GM18868 (cell line): ENCODE results near the gene DNM3.

ENCODE experiments used
- ATAC-seq: cut with Tn5 transposase; IDR thresholded peaks from one replicate; pipeline ENCODE4 v1.9.1; 2021; ENCODE audit warnings: mild to moderate bottlenecking, moderate library complexity; ENCODE audit not compliant: unreplicated experiment

DNM3 gene

GRCh38 chr1:172215006-172215405 lies 373.7 kb downstream of the DNM3 start:
- ATAC-seq = no peak

GRCh38 chr1:172219966-172220365 lies 378.7 kb downstream of the DNM3 start:
- ATAC-seq = no peak

- no peak for ATAC-seq
Measured at GRCh38 chr1:172220376-172220775, 379.1 kb downstream of the DNM3 start.

- no peak for ATAC-seq
Measured at GRCh38 chr1:172221436-172221835, 380.1 kb downstream of the DNM3 start.

DNA sequence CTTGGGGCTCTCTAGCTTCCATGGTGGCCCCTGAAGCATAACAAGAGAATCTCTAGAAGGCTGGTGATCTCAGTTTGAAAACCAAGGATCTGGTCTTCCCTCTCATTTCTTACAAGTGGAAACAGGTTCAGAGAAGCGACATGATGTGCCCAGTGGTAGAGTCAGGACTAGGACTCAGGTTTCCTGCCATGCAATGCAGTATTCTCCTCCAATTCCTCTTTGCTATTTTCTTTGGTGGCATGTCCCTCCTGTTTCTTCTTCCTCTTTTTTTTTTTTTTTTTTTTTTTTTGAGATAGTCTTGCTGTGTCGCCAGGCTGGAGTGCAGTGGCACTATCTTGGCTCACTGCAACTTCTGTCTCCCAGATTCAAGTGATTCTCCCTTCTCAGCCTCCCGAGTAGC lies 383.6 kb downstream of the DNM3 start:
- ATAC-seq = no peak

- no peak for ATAC-seq
Measured at GRCh38 chr1:172229942-172230341, 388.6 kb downstream of the DNM3 start.

GRCh38 chr1:172230526-172230925 lies 389.2 kb downstream of the DNM3 start:
- ATAC-seq = no peak

GRCh38 chr1:172236958-172237357 lies 395.7 kb downstream of the DNM3 start:
- no peak for ATAC-seq

DNA sequence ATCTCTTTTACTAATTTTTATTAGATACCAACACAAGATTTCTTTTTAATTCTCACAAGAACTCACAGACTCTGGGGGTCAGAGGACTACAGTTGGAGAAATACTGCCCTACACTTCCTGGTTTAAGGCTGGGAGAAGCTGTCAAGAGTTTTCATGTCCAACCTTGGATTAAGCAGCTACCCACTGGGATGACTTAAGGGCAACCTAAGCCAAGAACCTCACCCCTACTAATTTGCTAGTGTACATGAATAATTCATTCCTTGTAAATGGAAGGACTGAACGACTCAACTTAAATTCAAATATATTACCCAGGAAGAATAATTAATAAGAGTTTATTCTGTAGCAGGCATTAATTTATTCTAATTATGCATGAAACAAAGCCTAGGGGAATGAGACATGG lies 396.9 kb downstream of the DNM3 start:
- no peak for ATAC-seq

DNA sequence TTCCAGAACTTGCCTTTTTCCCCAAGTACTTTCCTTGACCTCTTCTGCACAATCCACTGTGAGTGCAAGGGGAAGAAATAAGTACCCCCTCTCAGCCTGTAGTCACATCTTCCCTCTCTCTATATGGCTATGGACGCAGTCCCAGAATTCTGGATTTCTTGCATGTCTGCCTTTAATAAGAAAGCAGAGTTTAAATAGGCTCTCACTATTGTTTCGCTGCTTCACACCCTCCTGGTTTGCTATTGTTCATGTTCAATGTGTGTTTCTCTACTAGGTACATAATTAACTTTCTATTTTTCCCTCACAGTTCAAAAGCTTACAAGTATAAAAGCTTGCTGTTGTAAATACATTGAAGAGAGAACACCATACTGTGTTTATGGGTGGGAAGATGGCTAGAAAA lies 397.7 kb downstream of the DNM3 start:
- ATAC-seq = no peak

GRCh38 chr1:172239901-172240300 lies 398.6 kb downstream of the DNM3 start:
- no peak for ATAC-seq

DNA sequence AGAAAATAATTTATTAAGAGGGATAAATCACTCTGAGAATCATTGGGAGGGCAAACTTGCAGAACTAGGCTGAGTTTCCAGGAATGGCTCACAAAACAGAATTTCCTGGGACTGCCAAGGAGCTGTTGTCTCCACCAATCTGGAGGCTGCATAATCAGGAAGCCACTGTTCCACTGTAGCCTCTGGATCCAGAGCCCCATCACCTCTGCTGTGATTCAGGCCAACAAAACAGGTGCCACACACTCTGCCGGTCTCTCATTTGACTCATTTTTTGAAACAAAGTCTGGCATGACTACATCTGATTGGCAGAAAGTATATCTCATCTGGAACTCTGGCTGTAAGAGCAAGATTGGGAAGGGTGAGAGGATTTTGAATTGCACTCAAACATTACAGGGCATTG lies 400.2 kb downstream of the DNM3 start:
- no peak for ATAC-seq

- ATAC-seq = no peak
Measured at GRCh38 chr1:172244865-172245264, 403.6 kb downstream of the DNM3 start.

DNA sequence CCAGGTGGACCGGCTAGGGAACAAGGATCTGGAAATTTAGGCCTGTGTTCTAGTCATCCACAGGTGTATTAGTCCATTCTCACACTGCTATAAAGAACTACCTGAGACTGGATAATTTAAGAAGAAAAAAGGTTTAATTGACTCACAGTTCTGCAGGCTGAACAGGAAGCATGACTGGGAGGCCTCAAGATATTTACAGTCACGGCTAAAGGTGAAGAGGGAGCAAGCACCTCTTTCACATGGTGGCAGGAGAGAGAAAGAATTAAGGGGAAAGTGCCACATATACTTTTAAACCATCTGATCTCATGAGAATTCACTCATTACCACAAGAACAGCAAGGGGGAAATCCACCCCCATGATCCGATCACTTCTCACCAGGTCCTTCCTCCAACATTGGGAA lies 404.5 kb downstream of the DNM3 start:
- no peak for ATAC-seq

DNA sequence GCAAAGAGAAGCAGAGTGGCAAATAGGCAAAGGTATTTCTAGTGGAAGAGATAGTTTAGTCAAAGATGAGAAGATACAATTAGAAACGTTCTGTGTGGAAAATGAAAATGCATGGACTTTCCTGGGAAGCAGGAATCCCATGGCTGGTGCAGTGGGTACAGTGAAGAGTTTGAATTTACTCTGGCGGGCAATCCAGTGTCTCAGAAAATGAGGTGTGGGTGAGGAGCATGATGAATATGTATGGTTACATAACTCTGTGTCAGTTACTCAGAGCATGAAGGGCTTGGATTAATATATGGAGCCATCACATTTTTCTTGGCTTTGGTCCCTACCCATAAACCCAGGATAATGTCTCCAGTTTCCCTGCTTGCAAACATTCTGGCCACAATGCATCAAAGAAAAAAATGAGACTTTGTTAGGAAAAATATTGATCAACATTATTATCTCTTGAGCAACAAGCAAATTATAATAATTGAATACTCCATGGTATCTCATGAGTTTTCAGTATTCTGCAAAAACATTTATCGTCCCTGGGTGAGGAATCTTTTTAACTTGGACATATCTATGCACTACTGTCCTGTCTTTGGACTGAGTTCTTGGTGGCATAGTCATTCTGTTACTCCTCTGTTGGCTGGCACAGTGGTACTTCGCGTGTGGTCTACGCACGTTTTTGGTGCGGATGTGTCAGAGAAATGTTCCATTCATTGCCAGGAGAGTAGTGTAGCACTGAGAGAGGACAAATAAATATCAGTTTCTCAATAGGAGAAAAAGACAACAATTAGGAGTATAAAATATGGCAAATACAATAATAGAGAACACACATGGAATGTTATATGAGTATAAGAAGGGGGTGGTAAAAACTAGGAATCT lies 405.5 kb downstream of the DNM3 start:
- no peak for ATAC-seq

DNA sequence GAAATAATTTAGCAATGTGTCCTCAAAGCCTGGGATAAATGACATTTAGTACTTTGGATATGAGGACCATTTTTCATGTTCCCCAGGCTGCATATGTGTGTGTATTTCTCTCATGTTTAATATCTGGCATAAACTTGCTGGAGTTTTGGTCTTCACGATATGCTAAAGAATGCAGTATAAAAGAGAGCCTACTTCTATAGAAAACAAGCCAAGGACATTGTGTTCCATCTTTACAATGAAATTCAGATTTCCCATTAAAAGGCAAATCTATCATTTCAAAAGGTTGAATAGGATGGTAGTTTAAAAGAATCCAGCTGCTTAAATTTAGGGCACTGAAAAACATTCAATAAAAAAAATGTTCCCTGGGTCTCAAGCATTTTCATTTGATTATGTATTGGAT lies 410.2 kb downstream of the DNM3 start:
- ATAC-seq = no peak

GRCh38 chr1:172252321-172252720 lies 411.0 kb downstream of the DNM3 start:
- ATAC-seq = no peak

- no peak for ATAC-seq
Measured at GRCh38 chr1:172252958-172253357, 411.7 kb downstream of the DNM3 start.

- no peak for ATAC-seq
Measured at GRCh38 chr1:172254521-172255222, 413.4 kb downstream of the DNM3 start.

GRCh38 chr1:172255223-172255560 lies 413.9 kb downstream of the DNM3 start:
- no peak for ATAC-seq

DNA sequence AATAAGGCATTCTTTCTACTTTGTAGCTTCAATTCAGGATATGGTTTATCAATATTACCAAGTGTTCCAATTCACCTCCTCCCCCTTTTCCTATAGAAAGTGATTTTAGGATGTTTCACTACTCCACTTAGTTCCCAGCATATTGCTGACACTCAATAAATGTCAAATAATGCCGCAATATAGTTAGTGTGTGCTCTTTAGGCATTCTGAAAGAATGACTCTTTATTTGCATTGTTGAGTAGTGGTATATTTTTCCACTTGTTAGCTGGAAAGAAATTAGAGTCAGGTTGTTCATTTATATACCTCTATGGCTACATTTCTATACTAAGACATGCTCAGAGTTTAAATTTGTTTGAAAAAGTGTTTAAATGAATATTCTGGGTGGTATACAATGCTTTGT lies 424.6 kb downstream of the DNM3 start:
- ATAC-seq = no peak

- no peak for ATAC-seq
Measured at GRCh38 chr1:172266528-172267174, 425.4 kb downstream of the DNM3 start.
